HepG2 (cell line): ENCODE data around the gene MAML1. TPM values are rescaled to one million over a fixed set of nuclear protein-coding genes. Genes with fewer than 3 reads are reported as not detected.

Source experiments
- ATF7-NPFF ChIP-seq: sonication (generic); formaldehyde crosslinking; IDR thresholded peaks from 2 replicates; pipeline ENCODE4 v1.8.1; 2023; ENCODE audit warnings: mild to moderate bottlenecking, low read depth, missing genetic modification reagents, moderate library complexity
- BCL6 ChIP-seq: IDR thresholded peaks from 2 replicates; pipeline ENCODE4 v1.6.1; 2016; ENCODE audit warnings: missing genetic modification reagents, missing compliant biosample characterization
- BORCS8-MEF2B ChIP-seq: sonication (generic); formaldehyde crosslinking; IDR thresholded peaks from 2 replicates; pipeline ENCODE4 v1.8.0; 2022; ENCODE audit warnings: mild to moderate bottlenecking, missing genetic modification reagents
- CTCF ChIP-seq: sonication (generic); formaldehyde crosslinking; IDR thresholded peaks from 2 replicates; pipeline ENCODE4 v1.5.0; 2020; ENCODE audit warnings: mild to moderate bottlenecking, missing genetic modification reagents, moderate library complexity
- GMEB2 ChIP-seq: IDR thresholded peaks from 2 replicates; pipeline ENCODE4 v1.6.1; 2016; ENCODE audit warnings: missing biosample characterization, missing genetic modification reagents, low read depth
- HNRNPH1 ChIP-seq: fragments of 200-400 bp; formaldehyde crosslinking; optimal IDR thresholded peaks from 2 replicates; pipeline ENCODE3; 2017; ENCODE audit warnings: mild to moderate bottlenecking, low read depth, low read length
- HOXA7 ChIP-seq: sonication (generic); formaldehyde crosslinking; IDR thresholded peaks from 2 replicates; pipeline ENCODE4 v1.8.1; 2022; ENCODE audit warnings: mild to moderate bottlenecking, missing genetic modification reagents, moderate library complexity
- LCORL ChIP-seq, 2 experiments: fragments of 450-650 bp in 1 of 2; sonication (generic) in 1 of 2; formaldehyde crosslinking in 1 of 2; IDR thresholded peaks; 2 replicates each; pipeline versions ENCODE4 v1.5.0 to v1.6.1; 2017 to 2020; ENCODE audit warnings: antibody characterized with exemption in 1 of 2, missing genetic modification reagents in 1 of 2
- MATR3 ChIP-seq: sonication (generic); formaldehyde crosslinking; IDR thresholded peaks from 2 replicates; pipeline ENCODE4 v1.4.0; 2020; ENCODE audit warnings: missing genetic modification reagents
- NCOA2 ChIP-seq: sonication (generic); formaldehyde crosslinking; IDR thresholded peaks from 2 replicates; pipeline ENCODE4 v1.8.0; 2022; ENCODE audit warnings: inconsistent platforms
- NFYC ChIP-seq: IDR thresholded peaks from 2 replicates; pipeline ENCODE4 v1.6.1; 2016; ENCODE audit warnings: missing genetic modification reagents, missing compliant biosample characterization
- PREB ChIP-seq: sonication (generic); formaldehyde crosslinking; IDR thresholded peaks from 2 replicates; pipeline ENCODE4 v1.4.0; 2020; ENCODE audit warnings: missing genetic modification reagents
- RAD51 ChIP-seq: fragments of 450-650 bp; IDR thresholded peaks from 2 replicates; pipeline ENCODE4 v1.6.1; 2016; ENCODE audit warnings: borderline replicate concordance
- RORA ChIP-seq: sonication (generic); formaldehyde crosslinking; IDR thresholded peaks from 2 replicates; pipeline ENCODE4 v1.5.0; 2020; ENCODE audit warnings: mild to moderate bottlenecking, missing genetic modification reagents, moderate library complexity
- SMAD3 ChIP-seq: sonication (generic); formaldehyde crosslinking; IDR thresholded peaks from 2 replicates; pipeline ENCODE4 v1.4.0; 2020; ENCODE audit warnings: missing genetic modification reagents
- SRSF4 ChIP-seq: fragments of 200-400 bp; formaldehyde crosslinking; IDR thresholded peaks from one replicate; pipeline ENCODE4 v1.6.1; 2018; ENCODE audit warnings: mild to moderate bottlenecking, low read depth, low read length, moderate library complexity; ENCODE audit not compliant: poor library complexity, severe bottlenecking
- THAP11 ChIP-seq: IDR thresholded peaks from 2 replicates; pipeline ENCODE4 v1.6.1; 2016; ENCODE audit warnings: missing biosample characterization, missing genetic modification reagents
- TOE1 ChIP-seq: sonication (generic); formaldehyde crosslinking; IDR thresholded peaks from 2 replicates; pipeline ENCODE4 v1.4.0; 2020; ENCODE audit warnings: mild to moderate bottlenecking, missing genetic modification reagents
- ZBTB3 ChIP-seq: sonication (generic); formaldehyde crosslinking; IDR thresholded peaks from 2 replicates; pipeline ENCODE4 v1.4.0; 2020; ENCODE audit warnings: low read depth, mild to moderate bottlenecking, moderate library complexity, missing genetic modification reagents, borderline replicate concordance
- ZNF296 ChIP-seq: sonication (generic); formaldehyde crosslinking; conservative IDR thresholded peaks from 2 replicates; pipeline ENCODE4 v1.5.0; 2020; ENCODE audit warnings: mild to moderate bottlenecking, missing genetic modification reagents
- ZNF501 ChIP-seq: sonication (generic); formaldehyde crosslinking; IDR thresholded peaks from 2 replicates; pipeline ENCODE4 v1.5.1; 2020; ENCODE audit warnings: mild to moderate bottlenecking, moderate library complexity, missing genetic modification reagents
- ZNF552 ChIP-seq: sonication (generic); formaldehyde crosslinking; IDR thresholded peaks from 2 replicates; pipeline ENCODE4 v1.9.0; 2022; ENCODE audit warnings: missing genetic modification reagents, mild to moderate bottlenecking, borderline replicate concordance
- ZNF644 ChIP-seq: IDR thresholded peaks from 2 replicates; pipeline ENCODE4 v1.6.1; 2016; ENCODE audit warnings: low read depth
- ZNF691 ChIP-seq: sonication (generic); formaldehyde crosslinking; IDR thresholded peaks from 2 replicates; pipeline ENCODE4 v1.4.0; 2020; ENCODE audit warnings: missing genetic modification reagents, low read depth, mild to moderate bottlenecking, borderline replicate concordance
- ZNF7 ChIP-seq: IDR thresholded peaks from 2 replicates; pipeline ENCODE4 v1.6.1; 2016; ENCODE audit warnings: missing biosample characterization, missing genetic modification reagents
- ZNF747 ChIP-seq: sonication (generic); formaldehyde crosslinking; IDR thresholded peaks from 2 replicates; pipeline ENCODE4 v1.8.1; 2023; ENCODE audit warnings: missing genetic modification reagents, mild to moderate bottlenecking, borderline replicate concordance
- ZSCAN20 ChIP-seq: sonication (generic); formaldehyde crosslinking; IDR thresholded peaks from 2 replicates; pipeline ENCODE4 v1.4.0; 2020; ENCODE audit warnings: missing genetic modification reagents, mild to moderate bottlenecking, borderline replicate concordance
- polyA plus RNA-seq, 8 experiments: library from polyadenylated mRNA; depleted of rRNA in 3 of 8; stranded (reverse) in 7 of 8; unstranded in 1 of 8; fragments of >200 nt; fragmentation: Illumina TruSeq in 4 of 8; extraction: Trizol in 4 of 8; gene quantifications; 2 replicates each; pipeline versions ENCODE4 v1.2.1 to v1.2.3, GENCODE V29; 2011 to 2016; ENCODE audit warnings: low read depth in 4 of 8, missing spikeins in 1 of 8, mixed read lengths in 1 of 8; ENCODE audit not compliant: insufficient read depth in 1 of 8
- total RNA-seq, 5 experiments: library from RNA; depleted of rRNA; stranded (reverse); fragments of >200 nt; fragmentation: Illumina TruSeq; extraction: Trizol; gene quantifications; 2 replicates each; pipeline ENCODE4 v1.2.3, GENCODE V29; 2016; ENCODE audit warnings: low read depth in 1 of 5

Gene MAML1
- total and polyA plus RNA-seq, 2 of the 13 experiments (the other 11 are each of a cell fraction or from before 2014, with no cell fraction given) = 10.0 to 10.8 TPM

DNA sequence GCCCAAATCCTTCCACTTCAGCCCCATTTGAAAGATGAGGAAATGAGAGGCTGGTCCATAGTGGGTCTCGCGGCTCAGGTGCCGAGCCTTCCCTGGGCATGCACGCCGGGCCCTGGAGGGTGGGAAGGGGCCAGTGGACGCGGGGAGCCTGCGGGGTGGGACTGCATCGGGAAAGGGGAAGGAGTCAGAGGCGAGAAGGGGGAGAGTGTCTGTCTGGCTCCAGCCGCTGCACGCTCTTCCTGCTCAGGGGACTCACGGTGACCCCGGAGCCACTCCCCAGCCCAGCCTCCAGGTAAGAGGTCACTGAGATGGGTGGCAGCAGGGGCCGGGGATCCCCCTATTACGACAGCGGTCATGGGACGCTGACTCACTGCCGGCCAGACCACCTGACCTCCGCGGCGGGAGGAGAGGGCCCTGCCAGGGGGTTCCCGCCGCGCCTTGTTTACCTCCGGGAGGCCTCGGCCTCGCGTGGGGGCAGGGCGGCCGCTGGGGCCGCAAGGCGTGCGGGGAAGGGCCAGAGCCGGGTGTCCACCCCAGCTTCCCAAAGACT, 86.2 kb downstream of the MAML1 start (continued):
- TF ChIP-seq PREB (CRISPR knock-in tag) (no peak), NFYC (CRISPR knock-in tag) (no peak), ZNF747 (CRISPR knock-in tag) (peak; percentile 38; the same call in 1 of the 2 replicates), ZNF691 (CRISPR knock-in tag) (no peak), ZNF501 (CRISPR knock-in tag) (peak; percentile 76), TOE1 (CRISPR knock-in tag) (no peak), THAP11 (CRISPR knock-in tag) (peak; percentile 83), ZNF7 (CRISPR knock-in tag) (no peak), HNRNPH1 (peak; percentile 35), ATF7-NPFF (CRISPR knock-in tag) (no peak; the same call in 1 of the 2 replicates), RAD51 (peak; percentile 82), BCL6 (CRISPR knock-in tag) (peak; percentile 85), HOXA7 (no peak), GMEB2 (CRISPR knock-in tag) (no peak), SRSF4 (no peak), ZSCAN20 (CRISPR knock-in tag) (peak; percentile 7; the same call in 1 of the 2 replicates), BORCS8-MEF2B (CRISPR knock-in tag) (peak; percentile 48; the same call in 1 of the 2 replicates), ZNF296 (CRISPR knock-in tag) (0 out of 2 replicates have a peak, but pooled peaks have one; percentile 51), ZNF552 (peak; percentile 73; the same call in 1 of the 2 replicates), SMAD3 (CRISPR knock-in tag) (peak; percentile 68; the same call in 1 of the 2 replicates), ZNF644 (CRISPR knock-in tag) (no peak), LCORL (IDR thresholded peaks at IDR 0.05) (no peak), LCORL (CRISPR knock-in tag; IDR thresholded peaks at IDR 0.05) (peak; percentile 80), NCOA2 (CRISPR knock-in tag) (peak; percentile 81), ZBTB3 (CRISPR knock-in tag) (no peak), RORA (CRISPR knock-in tag) (no peak), MATR3 (no peak), CTCF (CRISPR knock-in tag) (peak; percentile 22; the same call in 1 of the 2 replicates)
